Measurements from ENCODE around the gene OR10G3.

OR10G3 gene

GRCh38 chr14:21589317-21589716 lies 9.4 kb upstream of the OR10G3 start:
- TF ChIP-seq CTCF (IDR thresholded peaks at IDR 0.05; ENCODE audit: low read depth, low read length, missing control alignments), result no peak
- in situ Hi-C loops (cut with HindIII; ENCODE audit: low pct_ligation_motif_present, low sequenced_read_pairs), result no loop called here
- no peaks in the 10 kb centered on the region for H3K36me3 ChIP-seq (replicated peaks)
- no peak overlapping the region for H3K4me3 ChIP-seq (ENCODE audit: low read depth, low read length)
- DNase-seq, result no peak
- no peaks in the 10 kb centered on the region for H3K27me3 ChIP-seq (replicated peaks)
- H3K27ac ChIP-seq, result no peak overlapping the region

GRCh38 chr14:21575661-21576060 lies 4.2 kb downstream of the OR10G3 start:
- TF ChIP-seq CTCF (IDR thresholded peaks at IDR 0.05; ENCODE audit: low read depth, low read length, missing control alignments), result no peak
- Histone ChIP-seq H3K27me3 (replicated peaks) (no peaks in the 10 kb centered on the region), H3K36me3 (replicated peaks) (no peaks in the 10 kb centered on the region)

GRCh38 chr14:21572604-21573003 lies 7.3 kb downstream of the OR10G3 start:
- no peak for TF ChIP-seq CTCF (IDR thresholded peaks at IDR 0.05; ENCODE audit: low read depth, low read length, missing control alignments)
- H3K36me3 ChIP-seq (replicated peaks), result no peaks in the 10 kb centered on the region

More at GRCh38 chr14:21575661-21576060, 4.2 kb downstream of the OR10G3 start:
- Histone ChIP-seq H3K4me3 (ENCODE audit: low read depth, low read length) (no peak overlapping the region), H3K27ac (no peak overlapping the region)
- no peak for DNase-seq
- in situ Hi-C loops (cut with HindIII; ENCODE audit: low pct_ligation_motif_present, low sequenced_read_pairs), result no loop called here

GRCh38 chr14:21558703-21559170 lies 21.1 kb downstream of the OR10G3 start:
- in situ Hi-C loops (cut with HindIII; ENCODE audit: low pct_ligation_motif_present, low sequenced_read_pairs), result no loop called here
- no peak for DNase-seq
- H3K27ac ChIP-seq, result no peak overlapping the region
- no peak overlapping the region for H3K4me3 ChIP-seq (ENCODE audit: low read depth, low read length)
- H3K36me3 ChIP-seq (replicated peaks), result no peaks in the 10 kb centered on the region
- no peaks in the 10 kb centered on the region for H3K27me3 ChIP-seq (replicated peaks)
- no peak for TF ChIP-seq CTCF (IDR thresholded peaks at IDR 0.05; ENCODE audit: low read depth, low read length, missing control alignments)

More at GRCh38 chr14:21572604-21573003, 7.3 kb downstream of the OR10G3 start:
- in situ Hi-C loops (cut with HindIII; ENCODE audit: low pct_ligation_motif_present, low sequenced_read_pairs), result no loop called here
- DNase-seq, result no peak
- H3K27me3 ChIP-seq (replicated peaks), result no peaks in the 10 kb centered on the region
- no peak overlapping the region for H3K4me3 ChIP-seq (ENCODE audit: low read depth, low read length)
- H3K27ac ChIP-seq, result no peak overlapping the region

- in situ Hi-C loops (cut with HindIII; ENCODE audit: low pct_ligation_motif_present, low sequenced_read_pairs), result no loop called here
- Histone ChIP-seq H3K4me3 (ENCODE audit: low read depth, low read length) (peak overlapping the region; percentile 37), H3K36me3 (replicated peaks) (no peaks in the 10 kb centered on the region), H3K27ac (peak overlapping the region; percentile 40), H3K27me3 (replicated peaks) (no peaks in the 10 kb centered on the region)
- DNase-seq, result peak; percentile 81
- peak; percentile 61 for TF ChIP-seq CTCF (IDR thresholded peaks at IDR 0.05; ENCODE audit: low read depth, low read length, missing control alignments)
Measured at GRCh38 chr14:21557084-21557901, 22.6 kb downstream of the OR10G3 start.
